COLO668 (cell line): ENCODE data around the gene SGTB.

Source experiments
- DNase-seq: peaks from one replicate; lab custom pipeline; 2025; ENCODE audit not compliant: unreplicated experiment; lab: John Stamatoyannopoulos, UW

The SGTB gene, protein sequence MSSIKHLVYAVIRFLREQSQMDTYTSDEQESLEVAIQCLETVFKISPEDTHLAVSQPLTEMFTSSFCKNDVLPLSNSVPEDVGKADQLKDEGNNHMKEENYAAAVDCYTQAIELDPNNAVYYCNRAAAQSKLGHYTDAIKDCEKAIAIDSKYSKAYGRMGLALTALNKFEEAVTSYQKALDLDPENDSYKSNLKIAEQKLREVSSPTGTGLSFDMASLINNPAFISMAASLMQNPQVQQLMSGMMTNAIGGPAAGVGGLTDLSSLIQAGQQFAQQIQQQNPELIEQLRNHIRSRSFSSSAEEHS

GRCh38 chr5:65721720-65722574, at the start of gene SGTB, which contains the start of gene NLN:
TSS of gene SGTB (minus strand) at chr5:65722109. CDS start at chr5:65720807, 1,302 bp downstream.
TSS of gene NLN (plus strand) at chr5:65722205. CDS start at chr5:65722374, 169 bp downstream.
- DNase-seq, result peak; percentile 83

- no peak for DNase-seq
Measured at GRCh38 chr5:65771266-65771665, 49.4 kb upstream of the SGTB start.

- DNase-seq, result no peak
Measured at GRCh38 chr5:65769539-65769938, 47.6 kb upstream of the SGTB start.

GRCh38 chr5:65768723-65769346, 46.9 kb upstream of the SGTB start:
- DNase-seq, result no peak

DNA sequence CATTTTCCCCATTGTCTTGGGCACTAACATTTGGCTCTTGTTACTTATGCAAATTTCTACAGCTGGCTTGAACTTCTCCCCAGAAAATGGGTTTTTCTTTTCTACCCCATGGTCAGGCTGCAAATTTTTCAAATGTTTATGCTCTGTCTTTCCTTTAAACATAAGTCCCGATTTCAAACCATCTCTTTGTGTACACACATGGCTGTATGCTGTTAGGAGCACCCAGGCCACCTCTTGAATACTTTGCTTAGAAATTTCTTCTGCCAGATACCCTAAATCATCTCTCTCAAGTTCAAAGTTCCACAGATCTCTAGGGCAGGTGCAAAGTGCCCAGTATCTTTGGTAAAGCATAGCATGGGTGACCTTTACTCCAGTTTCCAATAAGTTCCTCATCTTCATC, 45.7 kb upstream of the SGTB start:
- DNase-seq, result no peak

- no peak for DNase-seq
Measured at GRCh38 chr5:65766781-65767180, 44.9 kb upstream of the SGTB start.

- no peak for DNase-seq
Measured at GRCh38 chr5:65766175-65766574, 44.3 kb upstream of the SGTB start.

DNA sequence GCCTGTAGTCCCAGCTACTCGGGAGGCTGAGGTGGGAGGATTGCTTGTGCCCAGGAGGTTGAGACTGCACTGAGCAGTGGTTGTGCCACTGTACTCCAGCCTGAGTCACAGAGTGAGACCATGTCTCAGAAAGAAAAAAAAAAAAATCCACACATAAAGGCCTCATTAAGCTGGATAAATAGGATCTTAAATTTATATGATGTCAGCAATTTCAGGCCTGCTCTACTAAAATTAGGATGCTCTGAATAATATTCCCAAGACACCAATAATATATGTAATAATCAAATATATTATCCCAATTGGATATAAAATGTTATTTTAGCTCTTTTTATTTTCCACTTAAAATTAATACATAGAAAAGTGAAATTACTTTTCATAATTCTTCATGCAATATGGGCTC, 43.7 kb upstream of the SGTB start:
- DNase-seq, result no peak

- no peak for DNase-seq
Measured at GRCh38 chr5:65762234-65762633, 40.3 kb upstream of the SGTB start.

GRCh38 chr5:65760504-65761275, 38.8 kb upstream of the SGTB start:
- peak; percentile 5 for DNase-seq

- DNase-seq, result no peak
Measured at GRCh38 chr5:65758546-65759144, 36.7 kb upstream of the SGTB start.

- no peak for DNase-seq
Measured at GRCh38 chr5:65753189-65753588, 31.3 kb upstream of the SGTB start.

GRCh38 chr5:65750938-65751337, 29.0 kb upstream of the SGTB start:
- no peak for DNase-seq

DNA sequence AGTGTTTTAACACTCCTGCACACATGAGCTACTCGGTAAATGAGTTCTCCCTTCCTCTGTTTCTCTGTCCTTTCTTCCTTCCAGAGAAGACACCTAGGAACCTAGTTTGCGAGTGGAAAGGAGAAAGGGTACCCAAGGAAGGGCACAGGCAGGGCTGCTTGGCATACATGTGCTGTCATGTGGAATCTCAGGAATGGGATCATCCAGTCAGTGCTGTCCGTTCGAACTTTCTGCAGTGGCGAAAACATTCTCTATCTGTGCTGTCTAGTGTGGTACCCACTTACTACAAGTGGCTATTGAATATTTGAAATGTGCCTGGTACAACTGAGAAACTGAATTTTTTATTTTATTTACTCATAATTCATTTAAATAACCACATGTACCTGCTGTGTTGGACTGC, 28.0 kb upstream of the SGTB start:
- DNase-seq, result no peak

DNA sequence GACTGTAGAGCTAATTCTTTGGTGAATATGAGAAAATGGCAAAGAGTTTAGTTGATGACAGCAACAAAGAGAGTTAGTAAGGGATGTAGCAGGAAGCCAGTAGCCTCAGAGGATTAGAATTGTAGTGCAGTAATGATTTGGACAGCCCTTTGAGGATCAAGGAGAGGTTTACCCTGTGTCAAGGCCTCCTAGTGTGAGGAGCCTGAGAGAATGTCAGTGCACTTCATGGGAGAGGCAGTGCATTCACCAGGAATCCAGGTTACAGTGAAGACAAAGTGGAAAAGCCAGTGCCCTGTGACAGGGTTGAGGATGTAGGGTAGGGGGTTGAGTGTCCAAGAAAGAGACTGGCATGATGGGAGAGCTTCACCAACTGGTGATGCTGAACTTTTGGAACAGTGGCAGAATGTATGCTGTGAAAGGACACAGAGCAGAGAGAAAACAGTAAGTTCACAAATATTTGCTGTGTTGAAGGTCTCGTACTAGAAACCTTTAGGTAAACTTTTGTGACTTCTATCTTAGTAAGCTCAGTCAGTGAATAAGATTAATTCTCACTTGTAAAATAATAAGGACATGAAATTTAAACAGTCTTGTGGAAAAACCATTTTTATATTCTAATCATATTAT, 27.4 kb upstream of the SGTB start:
- DNase-seq, result no peak

GRCh38 chr5:65742565-65743231, 20.8 kb upstream of the SGTB start:
- DNase-seq, result no peak

DNA sequence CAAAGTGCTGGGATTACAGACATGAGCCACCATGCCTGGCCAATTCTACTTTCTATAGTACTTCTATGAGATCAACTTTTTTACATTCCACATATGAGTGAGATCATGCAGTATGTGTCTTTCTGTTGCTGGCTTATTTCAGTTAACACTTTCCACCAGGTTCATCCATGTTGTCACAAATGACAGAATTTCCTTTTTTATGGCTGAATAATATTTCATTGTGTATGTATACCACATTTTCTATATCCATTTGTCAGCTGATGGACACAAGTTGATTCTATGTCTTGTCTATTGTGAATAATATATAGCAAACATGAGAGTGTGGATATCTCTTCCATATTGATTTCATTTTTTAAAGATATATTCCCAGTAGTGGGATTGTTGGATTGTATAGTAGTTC, 17.3 kb upstream of the SGTB start:
- DNase-seq, result no peak

GRCh38 chr5:65738305-65738704, 16.4 kb upstream of the SGTB start:
- DNase-seq, result no peak

DNA sequence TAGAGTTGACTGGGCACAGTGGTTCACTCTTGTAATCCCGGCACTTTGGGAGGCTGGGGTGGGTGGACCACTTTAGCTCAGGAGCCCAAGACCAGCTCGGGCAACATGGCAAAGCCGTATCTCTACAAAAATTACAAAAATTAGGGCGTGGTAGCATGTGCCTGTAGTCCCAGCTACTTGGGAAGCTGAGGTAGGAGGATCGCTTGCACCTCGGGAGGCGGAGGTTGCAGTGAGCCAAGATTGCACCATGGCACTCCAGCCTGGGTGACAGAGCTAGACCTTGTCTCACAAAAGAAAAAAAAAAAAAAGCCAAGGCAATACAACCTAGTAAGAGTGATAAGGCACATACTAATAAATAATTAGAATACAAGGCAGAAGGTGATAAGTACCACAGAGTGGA, 15.9 kb upstream of the SGTB start:
- DNase-seq, result no peak

GRCh38 chr5:65736011-65736410, 14.1 kb upstream of the SGTB start:
- no peak for DNase-seq
